ENCODE data around the gene DISC1.

Gene DISC1

GRCh38 chr1:231818337-231818736 is 191.7 kb downstream of the DISC1 start:
- TF ChIP-seq EZH2 (IDR thresholded peaks at IDR 0.05; ENCODE audit: borderline replicate concordance, low read length) (no peak), CTCF (IDR thresholded peaks at IDR 0.05; ENCODE audit: low read length) (no peak)
- H3K27me3 ChIP-seq (ENCODE audit: insufficient read depth, low read length) = peaks cover 5% of the 10 kb centered on the region; the same call in 1 of the 2 replicates
- H3K4me2 ChIP-seq (ENCODE audit: low read length) = no peak overlapping the region
- H2AFZ ChIP-seq (ENCODE audit: low read length) = no peak overlapping the region
- no peaks in the 10 kb centered on the region for H3K79me2 ChIP-seq (ENCODE audit: insufficient read depth, low read length)
- no peaks in the 10 kb centered on the region for H3K9me2 ChIP-seq (ENCODE audit: low read depth, low read length)
- H3K4me1 ChIP-seq (ENCODE audit: insufficient read depth, low read length, severe bottlenecking) = no peaks in the 10 kb centered on the region
- no peaks in the 10 kb centered on the region for H3K9me3 ChIP-seq (ENCODE audit: low read length)
- no peak overlapping the region for H3K27ac ChIP-seq (ENCODE audit: low read depth, low read length, poor library complexity, severe bottlenecking)
- no peaks in the 10 kb centered on the region for H4K20me1 ChIP-seq (ENCODE audit: insufficient read depth, low read length)
- no peak overlapping the region for H3K9ac ChIP-seq (ENCODE audit: low read length)
- no peaks in the 10 kb centered on the region for H3K36me3 ChIP-seq (ENCODE audit: insufficient read depth, low read length)
- H3F3A ChIP-seq (ENCODE audit: insufficient read depth, low read length) = no peaks in the 10 kb centered on the region
- H3K4me3 ChIP-seq (ENCODE audit: low read depth, low read length, poor library complexity, severe bottlenecking) = no peak overlapping the region

- Histone ChIP-seq H3F3A (ENCODE audit: insufficient read depth, low read length) (no peaks in the 10 kb centered on the region), H3K4me1 (ENCODE audit: insufficient read depth, low read length, severe bottlenecking) (no peaks in the 10 kb centered on the region), H3K27ac (ENCODE audit: low read depth, low read length, poor library complexity, severe bottlenecking) (no peak overlapping the region), H3K9ac (ENCODE audit: low read length) (no peak overlapping the region), H4K20me1 (ENCODE audit: insufficient read depth, low read length) (no peaks in the 10 kb centered on the region), H3K9me3 (ENCODE audit: low read length) (no peaks in the 10 kb centered on the region), H3K4me3 (ENCODE audit: low read depth, low read length, poor library complexity, severe bottlenecking) (no peak overlapping the region), H2AFZ (ENCODE audit: low read length) (no peak overlapping the region), H3K9me2 (ENCODE audit: low read depth, low read length) (no peaks in the 10 kb centered on the region), H3K27me3 (ENCODE audit: insufficient read depth, low read length) (peaks cover 5% of the 10 kb centered on the region; the same call in 1 of the 2 replicates), H3K79me2 (ENCODE audit: insufficient read depth, low read length) (no peaks in the 10 kb centered on the region), H3K4me2 (ENCODE audit: low read length) (no peak overlapping the region), H3K36me3 (ENCODE audit: insufficient read depth, low read length) (no peaks in the 10 kb centered on the region)
- TF ChIP-seq CTCF (IDR thresholded peaks at IDR 0.05; ENCODE audit: low read length) = no peak
Measured at GRCh38 chr1:231821281-231821680, 194.7 kb downstream of the DISC1 start.

GRCh38 chr1:231822041-231822440 is 195.5 kb downstream of the DISC1 start:
- Histone ChIP-seq H3K4me3 (ENCODE audit: low read depth, low read length, poor library complexity, severe bottlenecking) (no peak overlapping the region), H3K9ac (ENCODE audit: low read length) (no peak overlapping the region), H3K79me2 (ENCODE audit: insufficient read depth, low read length) (no peaks in the 10 kb centered on the region), H3K4me2 (ENCODE audit: low read length) (no peak overlapping the region), H3K9me3 (ENCODE audit: low read length) (no peaks in the 10 kb centered on the region), H3K27me3 (ENCODE audit: insufficient read depth, low read length) (peaks cover 5% of the 10 kb centered on the region; the same call in 1 of the 2 replicates), H2AFZ (ENCODE audit: low read length) (no peak overlapping the region), H3K4me1 (ENCODE audit: insufficient read depth, low read length, severe bottlenecking) (no peaks in the 10 kb centered on the region), H3K36me3 (ENCODE audit: insufficient read depth, low read length) (no peaks in the 10 kb centered on the region), H3K27ac (ENCODE audit: low read depth, low read length, poor library complexity, severe bottlenecking) (no peak overlapping the region), H3K9me2 (ENCODE audit: low read depth, low read length) (no peaks in the 10 kb centered on the region), H3F3A (ENCODE audit: insufficient read depth, low read length) (no peaks in the 10 kb centered on the region), H4K20me1 (ENCODE audit: insufficient read depth, low read length) (no peaks in the 10 kb centered on the region)
- TF ChIP-seq CTCF (IDR thresholded peaks at IDR 0.05; ENCODE audit: low read length) (no peak), EZH2 (IDR thresholded peaks at IDR 0.05; ENCODE audit: borderline replicate concordance, low read length) (no peak)

Data from OCI-LY1 (cell line).